Measurements from ENCODE around the gene KIAA0040. TPM values are rescaled to one million over a fixed set of nuclear protein-coding genes. Genes with fewer than 3 reads are reported as not detected.

The KIAA0040 gene
- total and polyA plus RNA-seq, 2 experiments from 2014 or later = 0.04 to 0.22 TPM

DNA sequence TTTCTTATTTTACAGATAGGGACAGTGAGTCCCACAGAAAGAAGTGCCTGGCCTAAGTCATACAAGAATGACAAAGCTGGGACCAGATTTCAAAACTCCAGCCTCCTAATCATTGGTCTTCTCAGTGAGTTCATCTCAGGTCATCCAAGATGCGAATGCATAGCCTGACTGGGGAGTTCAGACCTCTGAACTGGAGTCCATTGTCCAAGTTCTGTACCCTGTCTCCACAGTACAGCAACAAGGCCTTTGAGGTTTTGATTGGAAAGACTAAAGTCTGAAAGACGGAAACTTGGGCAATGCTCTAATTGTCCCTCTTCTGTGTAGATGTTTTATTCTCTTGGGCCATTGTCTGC, 63.0 kb downstream of the KIAA0040 start:
- no peaks in the 10 kb centered on the region for H3K79me2 ChIP-seq (ENCODE audit: insufficient read depth)
- H3K36me3 ChIP-seq (ENCODE audit: low read depth) = no peaks in the 10 kb centered on the region
- H3K4me2 ChIP-seq (ENCODE audit: unreplicated experiment) = no peak overlapping the region
- no peaks in the 10 kb centered on the region for H3K9me2 ChIP-seq (ENCODE audit: insufficient read depth)
- 86 to 87% methylated on average over 2 of the region's 2 CpGs for WGBS, 2 experiments (ENCODE audit: low coverage in 1 of 2, low lambda C conversion rate in 2 of 2, missing lambda C conversion rate in 2 of 2)
- no peaks in the 10 kb centered on the region for H3K9me3 ChIP-seq (ENCODE audit: low read depth)
- H3K9ac ChIP-seq = no peak overlapping the region
- TF ChIP-seq EZH2 (IDR thresholded peaks at IDR 0.05; ENCODE audit: insufficient read depth, poor library complexity, severe bottlenecking) (no peak), EZH2phosphoT487 (IDR thresholded peaks at IDR 0.05; ENCODE audit: insufficient read depth, low read depth) (no peak)
- no peak overlapping the region for H3K27ac ChIP-seq
- no peak for DNase-seq
- no peaks in the 10 kb centered on the region for H3K27me3 ChIP-seq (replicated peaks; ENCODE audit: insufficient read depth)
- no peak overlapping the region for H3K4me3 ChIP-seq
- in situ Hi-C loops (cut with MboI) = loop anchor here (25.0 kb wide), 1 partner anchor 367 kb away; no protein-coding TSS in a partner anchor
- peaks cover 40% of the 10 kb centered on the region for H3K4me1 ChIP-seq (ENCODE audit: insufficient read depth)
- no peaks in the 10 kb centered on the region for H4K20me1 ChIP-seq (ENCODE audit: insufficient read depth)
- no peak overlapping the region for H2AFZ ChIP-seq
- H3F3A ChIP-seq (ENCODE audit: insufficient read depth) = peaks cover 21% of the 10 kb centered on the region

DNA sequence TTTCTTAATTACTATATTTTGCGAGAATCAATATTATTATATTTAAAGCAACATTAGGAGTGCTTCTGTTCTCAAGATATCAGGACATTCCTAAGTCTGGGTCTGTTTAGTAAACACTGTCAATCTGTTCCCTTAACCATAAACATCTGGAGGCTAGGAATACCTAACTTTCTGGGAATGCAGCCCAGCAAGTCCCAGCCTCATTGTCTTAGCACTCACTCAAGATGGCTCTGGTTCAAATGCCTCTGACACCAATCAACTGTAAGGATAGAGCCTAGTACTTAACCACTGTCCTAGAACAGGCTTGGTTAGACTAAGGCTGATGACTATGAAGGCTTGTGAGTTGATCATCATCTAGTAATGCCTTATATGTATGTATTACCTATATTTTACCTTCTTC, 63.4 kb downstream of the KIAA0040 start:
- Histone ChIP-seq H4K20me1 (ENCODE audit: insufficient read depth) (no peaks in the 10 kb centered on the region), H3K36me3 (ENCODE audit: low read depth) (no peaks in the 10 kb centered on the region), H2AFZ (no peak overlapping the region), H3F3A (ENCODE audit: insufficient read depth) (peaks cover 21% of the 10 kb centered on the region), H3K79me2 (ENCODE audit: insufficient read depth) (no peaks in the 10 kb centered on the region), H3K27me3 (replicated peaks; ENCODE audit: insufficient read depth) (no peaks in the 10 kb centered on the region), H3K9ac (no peak overlapping the region), H3K9me2 (ENCODE audit: insufficient read depth) (no peaks in the 10 kb centered on the region), H3K4me2 (ENCODE audit: unreplicated experiment) (no peak overlapping the region), H3K4me1 (ENCODE audit: insufficient read depth) (peaks cover 40% of the 10 kb centered on the region), H3K27ac (no peak overlapping the region), H3K9me3 (ENCODE audit: low read depth) (no peaks in the 10 kb centered on the region), H3K4me3 (no peak overlapping the region)
- DNase-seq = peak; percentile 81
- 0 to 3% methylated on average over 1 of the region's 1 CpG for WGBS, 2 experiments (ENCODE audit: low coverage in 1 of 2, low lambda C conversion rate in 2 of 2, missing lambda C conversion rate in 2 of 2)
- in situ Hi-C loops (cut with MboI) = loop anchor here (25.0 kb wide), 1 partner anchor 367 kb away; no protein-coding TSS in a partner anchor
- no peak for TF ChIP-seq EZH2phosphoT487 (IDR thresholded peaks at IDR 0.05; ENCODE audit: insufficient read depth, low read depth)

DNA sequence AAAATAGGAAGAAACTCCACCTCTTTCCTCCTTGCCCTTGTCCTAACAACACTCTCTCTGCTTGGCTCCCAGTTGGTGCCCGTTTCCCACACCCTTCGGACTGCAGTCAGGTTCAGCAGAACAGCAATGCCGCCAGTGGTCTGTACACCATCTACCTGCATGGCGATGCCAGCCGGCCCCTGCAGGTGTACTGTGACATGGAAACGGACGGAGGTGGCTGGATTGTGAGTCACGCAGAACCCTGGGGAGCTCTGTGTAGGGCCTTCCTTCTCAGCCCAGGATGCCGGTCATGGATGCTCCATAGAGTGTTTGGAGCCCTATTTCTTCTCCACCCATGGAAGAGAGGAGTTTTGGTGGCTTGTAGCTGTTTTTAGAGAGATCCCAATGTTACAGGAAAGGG, 64.1 kb downstream of the KIAA0040 start:
- no peak overlapping the region for H3K27ac ChIP-seq
- H3K4me2 ChIP-seq (ENCODE audit: unreplicated experiment) = no peak overlapping the region
- no peaks in the 10 kb centered on the region for H3K36me3 ChIP-seq (ENCODE audit: low read depth)
- TF ChIP-seq EZH2phosphoT487 (IDR thresholded peaks at IDR 0.05; ENCODE audit: insufficient read depth, low read depth) (no peak), EZH2 (IDR thresholded peaks at IDR 0.05; ENCODE audit: insufficient read depth, poor library complexity, severe bottlenecking) (no peak)
- DNase-seq = no peak
- H2AFZ ChIP-seq = no peak overlapping the region
- in situ Hi-C loops (cut with MboI) = loop anchor here (25.0 kb wide), 1 partner anchor 366 kb away; no protein-coding TSS in a partner anchor
- peaks cover 21% of the 10 kb centered on the region for H3F3A ChIP-seq (ENCODE audit: insufficient read depth)
- no peaks in the 10 kb centered on the region for H3K79me2 ChIP-seq (ENCODE audit: insufficient read depth)
- no peaks in the 10 kb centered on the region for H3K9me2 ChIP-seq (ENCODE audit: insufficient read depth)
- WGBS, 2 experiments (ENCODE audit: low coverage in 1 of 2, low lambda C conversion rate in 2 of 2, missing lambda C conversion rate in 2 of 2) = 78 to 82% methylated on average over 9 of the region's 9 CpGs
- no peaks in the 10 kb centered on the region for H4K20me1 ChIP-seq (ENCODE audit: insufficient read depth)
- H3K4me1 ChIP-seq (ENCODE audit: insufficient read depth) = peaks cover 40% of the 10 kb centered on the region
- H3K4me3 ChIP-seq = no peak overlapping the region
- no peaks in the 10 kb centered on the region for H3K9me3 ChIP-seq (ENCODE audit: low read depth)
- no peaks in the 10 kb centered on the region for H3K27me3 ChIP-seq (replicated peaks; ENCODE audit: insufficient read depth)
- no peak overlapping the region for H3K9ac ChIP-seq

DNA sequence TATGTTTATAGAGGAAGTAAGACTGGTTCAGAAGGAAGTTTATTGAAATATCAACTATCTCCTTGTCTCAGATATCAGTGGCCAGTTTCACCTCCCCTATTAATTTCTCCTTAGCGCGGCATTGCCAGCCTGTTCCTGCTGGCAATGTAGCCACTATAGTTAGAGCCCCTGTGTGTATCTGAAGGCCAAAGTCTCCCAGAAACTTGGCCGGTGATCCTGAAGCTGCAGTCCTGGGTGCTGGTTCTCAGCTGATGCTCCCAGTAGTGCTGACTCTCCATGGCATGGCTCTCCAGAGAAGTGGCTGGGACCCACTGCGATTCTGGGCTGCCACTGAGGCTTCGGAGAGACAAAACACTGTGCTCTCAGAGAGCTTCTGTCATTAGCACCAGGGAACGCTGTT, 65.0 kb downstream of the KIAA0040 start:
- Histone ChIP-seq H3K4me2 (ENCODE audit: unreplicated experiment) (no peak overlapping the region), H3K36me3 (ENCODE audit: low read depth) (no peaks in the 10 kb centered on the region), H3K4me3 (no peak overlapping the region), H3K4me1 (ENCODE audit: insufficient read depth) (peaks cover 31% of the 10 kb centered on the region), H3K27me3 (replicated peaks; ENCODE audit: insufficient read depth) (no peaks in the 10 kb centered on the region), H3K79me2 (ENCODE audit: insufficient read depth) (no peaks in the 10 kb centered on the region), H3F3A (ENCODE audit: insufficient read depth) (peaks cover 14% of the 10 kb centered on the region), H3K27ac (no peak overlapping the region), H3K9ac (no peak overlapping the region), H2AFZ (no peak overlapping the region), H3K9me2 (ENCODE audit: insufficient read depth) (no peaks in the 10 kb centered on the region), H4K20me1 (ENCODE audit: insufficient read depth) (no peaks in the 10 kb centered on the region), H3K9me3 (ENCODE audit: low read depth) (no peaks in the 10 kb centered on the region)
- in situ Hi-C loops (cut with MboI) = loop anchor here (25.0 kb wide), 1 partner anchor 365 kb away; no protein-coding TSS in a partner anchor
- DNase-seq = no peak
- 87 to 88% methylated on average over 6 of the region's 6 CpGs for WGBS, 2 experiments (ENCODE audit: low coverage in 1 of 2, low lambda C conversion rate in 2 of 2, missing lambda C conversion rate in 2 of 2)
- TF ChIP-seq EZH2 (IDR thresholded peaks at IDR 0.05; ENCODE audit: insufficient read depth, poor library complexity, severe bottlenecking) (no peak), EZH2phosphoT487 (IDR thresholded peaks at IDR 0.05; ENCODE audit: insufficient read depth, low read depth) (no peak)

DNA sequence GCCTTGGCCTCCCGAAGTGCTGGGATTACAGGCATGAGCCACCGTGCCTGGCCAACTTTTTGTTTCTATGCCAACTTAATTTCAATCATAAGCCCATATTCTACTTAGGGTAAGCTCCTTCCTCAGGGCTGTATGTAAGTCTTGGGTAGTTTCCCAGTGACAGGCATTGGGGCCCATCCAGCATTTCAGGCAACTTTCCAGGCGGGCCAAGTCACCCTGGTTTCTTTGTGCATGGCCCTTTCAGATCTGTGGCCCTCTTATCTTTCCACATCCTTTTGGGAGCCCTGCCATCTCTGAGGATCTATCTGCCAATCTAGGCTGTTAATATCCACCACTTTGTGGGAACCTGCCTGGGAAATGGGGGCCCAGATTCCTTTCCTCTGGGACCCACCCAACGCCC, 66.2 kb downstream of the KIAA0040 start:
- 35 to 56% methylated on average over 4 of the region's 4 CpGs for WGBS, 2 experiments (ENCODE audit: low coverage in 1 of 2, low lambda C conversion rate in 2 of 2, missing lambda C conversion rate in 2 of 2)

More for the DNA sequence above, 66.2 kb downstream of the KIAA0040 start:
- TF ChIP-seq EZH2 (IDR thresholded peaks at IDR 0.05; ENCODE audit: insufficient read depth, poor library complexity, severe bottlenecking) (no peak), EZH2phosphoT487 (IDR thresholded peaks at IDR 0.05; ENCODE audit: insufficient read depth, low read depth) (no peak)
- H3K4me1 ChIP-seq (ENCODE audit: insufficient read depth) = peaks cover 20% of the 10 kb centered on the region
- no peak overlapping the region for H3K4me2 ChIP-seq (ENCODE audit: unreplicated experiment)
- H3K9me3 ChIP-seq (ENCODE audit: low read depth) = no peaks in the 10 kb centered on the region
- peak; percentile 40 for DNase-seq
- no peak overlapping the region for H3K4me3 ChIP-seq
- H3K27me3 ChIP-seq (replicated peaks; ENCODE audit: insufficient read depth) = no peaks in the 10 kb centered on the region
- peaks cover 9% of the 10 kb centered on the region; the same call in 1 of the 2 replicates for H3F3A ChIP-seq (ENCODE audit: insufficient read depth)
- H3K36me3 ChIP-seq (ENCODE audit: low read depth) = no peaks in the 10 kb centered on the region
- no peaks in the 10 kb centered on the region for H3K79me2 ChIP-seq (ENCODE audit: insufficient read depth)
- no peak overlapping the region for H2AFZ ChIP-seq
- no peaks in the 10 kb centered on the region for H3K9me2 ChIP-seq (ENCODE audit: insufficient read depth)
- no peaks in the 10 kb centered on the region for H4K20me1 ChIP-seq (ENCODE audit: insufficient read depth)
- in situ Hi-C loops (cut with MboI) = loop anchor here (25.0 kb wide), 1 partner anchor 364 kb away; no protein-coding TSS in a partner anchor
- H3K27ac ChIP-seq = no peak overlapping the region
- no peak overlapping the region for H3K9ac ChIP-seq

All from GM23248 (cell line).